LNCaP clone FGC (cell line): ENCODE results near the gene PROK1.

Experiments used
- DNase-seq: peaks from one replicate; pipeline ENCODE4 v3.0.0-alpha.2; 2011; ENCODE audit warnings: low read depth
- H3K4me3 ChIP-seq: 2 replicates; pipeline ENCODE4 v1.5.1; 2011; ENCODE audit warnings: mild to moderate bottlenecking, low read depth, low read length, control low read depth
- TF ChIP-seq, protein P1 (sequence below): IDR thresholded peaks from 2 replicates; pipeline ENCODE4 v1.5.1; 2012; ENCODE audit warnings: mild to moderate bottlenecking; ENCODE audit not compliant: control insufficient read depth, insufficient read depth; ENCODE audit errors: extremely low read depth

Gene PROK1

DNA sequence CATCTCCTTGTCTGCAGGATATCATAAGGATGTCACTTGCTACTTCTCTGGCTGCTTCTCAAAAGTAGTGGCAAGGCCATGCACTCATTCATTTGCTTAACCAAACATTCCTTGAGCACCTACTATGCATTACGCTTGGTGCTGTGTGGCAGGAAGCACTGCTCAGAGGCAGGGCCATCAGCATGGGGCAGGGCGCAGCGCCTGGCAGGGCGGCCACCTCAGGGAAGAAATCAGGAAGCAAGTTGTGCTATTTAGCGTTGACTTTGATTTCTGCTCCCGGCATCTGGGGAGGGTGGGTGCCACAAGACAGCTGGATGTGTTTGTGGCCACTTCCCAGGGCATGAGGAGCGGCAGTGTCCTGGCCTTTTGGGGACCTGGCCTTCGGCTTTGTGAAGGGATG, 27.9 kb downstream of the PROK1 start:
- TF ChIP-seq, protein P1, sequence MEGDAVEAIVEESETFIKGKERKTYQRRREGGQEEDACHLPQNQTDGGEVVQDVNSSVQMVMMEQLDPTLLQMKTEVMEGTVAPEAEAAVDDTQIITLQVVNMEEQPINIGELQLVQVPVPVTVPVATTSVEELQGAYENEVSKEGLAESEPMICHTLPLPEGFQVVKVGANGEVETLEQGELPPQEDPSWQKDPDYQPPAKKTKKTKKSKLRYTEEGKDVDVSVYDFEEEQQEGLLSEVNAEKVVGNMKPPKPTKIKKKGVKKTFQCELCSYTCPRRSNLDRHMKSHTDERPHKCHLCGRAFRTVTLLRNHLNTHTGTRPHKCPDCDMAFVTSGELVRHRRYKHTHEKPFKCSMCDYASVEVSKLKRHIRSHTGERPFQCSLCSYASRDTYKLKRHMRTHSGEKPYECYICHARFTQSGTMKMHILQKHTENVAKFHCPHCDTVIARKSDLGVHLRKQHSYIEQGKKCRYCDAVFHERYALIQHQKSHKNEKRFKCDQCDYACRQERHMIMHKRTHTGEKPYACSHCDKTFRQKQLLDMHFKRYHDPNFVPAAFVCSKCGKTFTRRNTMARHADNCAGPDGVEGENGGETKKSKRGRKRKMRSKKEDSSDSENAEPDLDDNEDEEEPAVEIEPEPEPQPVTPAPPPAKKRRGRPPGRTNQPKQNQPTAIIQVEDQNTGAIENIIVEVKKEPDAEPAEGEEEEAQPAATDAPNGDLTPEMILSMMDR, result no peak
- DNase-seq, result no peak
- H3K4me3 ChIP-seq, result no peak overlapping the region

DNA sequence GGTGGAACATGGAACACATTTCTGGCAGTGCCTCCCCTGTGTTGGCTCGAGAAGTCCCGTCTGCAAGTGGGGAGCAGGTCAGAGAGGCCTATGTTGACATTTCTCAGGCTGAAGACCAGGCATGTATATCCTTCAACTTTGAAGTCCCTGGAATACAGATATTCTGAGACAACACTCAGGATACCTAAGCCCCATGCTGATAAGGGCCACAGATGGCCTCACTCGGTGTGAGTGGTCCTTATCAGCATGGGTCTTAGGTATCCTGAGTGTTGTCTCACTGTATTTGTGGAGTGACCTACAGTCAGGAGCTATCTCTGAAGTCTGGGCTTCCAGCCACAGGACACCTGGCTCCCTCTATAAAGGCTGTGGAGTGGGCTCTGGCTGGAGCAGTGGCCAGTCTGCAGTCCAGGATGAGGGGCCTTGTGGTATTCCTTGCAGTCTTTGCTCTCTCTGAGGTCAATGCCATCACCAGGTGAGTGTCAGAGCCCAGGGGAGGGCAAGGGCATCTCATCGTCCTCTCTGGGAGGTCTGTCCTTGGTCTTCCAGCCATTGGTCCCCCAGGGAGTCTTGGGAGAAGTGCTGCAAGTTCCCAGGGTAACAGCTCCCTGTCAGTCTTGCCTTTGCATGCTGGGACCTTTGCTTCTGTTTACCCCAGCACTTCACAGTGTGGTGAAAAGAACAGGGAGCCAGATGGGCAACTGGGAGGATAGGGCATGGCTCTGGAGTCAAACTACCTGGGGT, 29.6 kb downstream of the PROK1 start:
- no peak overlapping the region for H3K4me3 ChIP-seq
- TF ChIP-seq, protein P1, result no peak
- no peak for DNase-seq

GRCh38 chr1:110481968-110482623, 31.1 kb downstream of the PROK1 start:
- no peak for DNase-seq
- no peak overlapping the region for H3K4me3 ChIP-seq
- TF ChIP-seq, protein P1, result no peak

DNA sequence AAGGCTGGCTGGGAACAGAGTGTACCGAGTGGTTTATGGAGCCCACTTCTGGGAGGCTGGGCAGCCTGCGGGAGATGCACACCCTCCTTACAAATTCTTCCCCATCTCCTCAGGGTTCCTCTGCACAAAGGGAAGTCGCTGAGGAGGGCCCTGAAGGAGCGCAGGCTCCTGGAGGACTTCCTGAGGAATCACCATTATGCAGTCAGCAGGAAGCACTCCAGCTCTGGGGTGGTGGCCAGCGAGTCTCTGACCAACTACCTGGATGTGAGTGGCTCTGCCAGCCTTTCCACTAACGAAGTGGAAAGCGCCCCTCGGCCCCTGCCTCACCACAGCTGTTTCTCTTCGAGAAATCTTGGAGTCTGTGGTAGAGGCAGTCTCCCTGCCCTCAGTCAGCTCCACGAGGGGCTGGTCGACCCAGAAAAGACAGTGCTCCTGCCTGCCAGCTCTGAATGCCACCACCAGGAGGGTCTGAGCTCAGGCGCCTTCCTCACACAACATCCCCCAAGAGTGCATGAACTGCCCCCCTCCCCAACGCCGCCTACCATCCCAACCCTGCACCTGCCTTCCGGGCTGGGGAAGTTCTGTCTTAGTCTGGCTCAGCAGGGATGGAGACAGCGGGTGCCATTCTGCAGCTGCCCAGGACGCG, 31.8 kb downstream of the PROK1 start:
- no peak for DNase-seq
- TF ChIP-seq, protein P1, result no peak
- H3K4me3 ChIP-seq, result no peak overlapping the region

DNA sequence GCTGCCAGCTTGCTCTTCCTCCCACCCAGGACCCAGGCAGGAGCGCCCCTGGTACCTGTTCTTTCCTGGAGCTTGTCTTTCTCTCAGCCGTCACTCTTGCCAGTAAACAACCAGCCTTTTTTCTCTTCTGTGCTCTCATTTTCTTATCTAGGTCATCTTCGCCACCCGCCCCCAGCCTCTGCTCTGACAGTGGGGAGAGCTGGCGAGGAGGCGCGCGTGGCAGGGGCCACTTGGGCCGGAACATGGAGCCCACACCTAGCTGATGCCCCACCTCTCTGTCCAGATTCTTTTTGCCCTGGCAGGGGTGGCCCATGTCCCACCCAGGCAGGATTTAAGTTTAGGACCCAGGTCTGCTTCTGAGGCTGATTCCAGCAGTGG, 32.3 kb downstream of the PROK1 start:
- TF ChIP-seq, protein P1, result no peak
- H3K4me3 ChIP-seq, result no peak overlapping the region
- no peak for DNase-seq

- no peak for DNase-seq
- no peak overlapping the region for H3K4me3 ChIP-seq
- TF ChIP-seq, protein P1, result no peak
These were observed 33.9 kb downstream of the PROK1 start for GRCh38 chr1:110484801-110485200.
